Testis (tissue), 2 donors: ENCODE measurements around the gene OTOGL.

Experiments used
- POLR2A ChIP-seq: fragments of 450-650 bp; IDR thresholded peaks from one replicate; pipeline ENCODE4 v1.6.1; 2017; ENCODE audit warnings: antibody characterized with exemption, mild to moderate bottlenecking, moderate library complexity
- TF ChIP-seq, protein P1 (sequence below), 3 experiments: fragments of 450-650 bp in 2 of 3; fragments of 200-600 bp in 1 of 3; sonication (generic) in 1 of 3; IDR thresholded peaks; one replicate each; pipeline ENCODE4 v1.5.1; 2016 to 2019; ENCODE audit warnings: antibody characterized with exemption in 3 of 3, mild to moderate bottlenecking in 2 of 3, moderate library complexity in 1 of 3

DNA sequence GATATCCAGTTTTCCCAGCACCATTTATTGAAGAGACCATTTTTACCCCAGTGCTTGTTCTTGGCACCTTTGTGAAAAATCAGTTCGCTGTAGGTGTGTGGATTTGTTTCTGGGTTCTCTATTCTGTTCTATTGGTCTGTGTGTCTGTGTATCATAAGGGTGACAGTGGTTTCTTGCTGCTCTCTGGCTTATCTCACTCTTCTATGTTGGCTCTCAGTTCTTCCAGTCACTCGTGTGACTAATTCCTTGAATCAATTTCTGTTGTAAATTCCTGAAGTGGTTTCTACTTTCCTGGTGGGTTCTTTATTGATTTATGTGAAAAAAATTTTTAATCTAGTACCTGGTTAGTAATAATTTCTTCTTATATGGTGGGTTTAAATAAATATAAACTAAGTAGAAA, 58.3 kb downstream of the OTOGL start:
- TF ChIP-seq, protein P1, sequence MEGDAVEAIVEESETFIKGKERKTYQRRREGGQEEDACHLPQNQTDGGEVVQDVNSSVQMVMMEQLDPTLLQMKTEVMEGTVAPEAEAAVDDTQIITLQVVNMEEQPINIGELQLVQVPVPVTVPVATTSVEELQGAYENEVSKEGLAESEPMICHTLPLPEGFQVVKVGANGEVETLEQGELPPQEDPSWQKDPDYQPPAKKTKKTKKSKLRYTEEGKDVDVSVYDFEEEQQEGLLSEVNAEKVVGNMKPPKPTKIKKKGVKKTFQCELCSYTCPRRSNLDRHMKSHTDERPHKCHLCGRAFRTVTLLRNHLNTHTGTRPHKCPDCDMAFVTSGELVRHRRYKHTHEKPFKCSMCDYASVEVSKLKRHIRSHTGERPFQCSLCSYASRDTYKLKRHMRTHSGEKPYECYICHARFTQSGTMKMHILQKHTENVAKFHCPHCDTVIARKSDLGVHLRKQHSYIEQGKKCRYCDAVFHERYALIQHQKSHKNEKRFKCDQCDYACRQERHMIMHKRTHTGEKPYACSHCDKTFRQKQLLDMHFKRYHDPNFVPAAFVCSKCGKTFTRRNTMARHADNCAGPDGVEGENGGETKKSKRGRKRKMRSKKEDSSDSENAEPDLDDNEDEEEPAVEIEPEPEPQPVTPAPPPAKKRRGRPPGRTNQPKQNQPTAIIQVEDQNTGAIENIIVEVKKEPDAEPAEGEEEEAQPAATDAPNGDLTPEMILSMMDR (IDR thresholded peaks at IDR 0.05), result no peak
- TF ChIP-seq POLR2A, result no peak
